HG03378 (cell line): ENCODE results near the gene GTSE1.

Source experiments
- ATAC-seq: cut with Tn5 transposase; IDR thresholded peaks from one replicate; pipeline ENCODE4 v1.9.1; 2021; ENCODE audit warnings: mild to moderate bottlenecking, moderate library complexity; ENCODE audit not compliant: unreplicated experiment

Gene GTSE1

GRCh38 chr22:46377525-46378425 lies 81.1 kb downstream of the GTSE1 start:
- no peak for ATAC-seq

DNA sequence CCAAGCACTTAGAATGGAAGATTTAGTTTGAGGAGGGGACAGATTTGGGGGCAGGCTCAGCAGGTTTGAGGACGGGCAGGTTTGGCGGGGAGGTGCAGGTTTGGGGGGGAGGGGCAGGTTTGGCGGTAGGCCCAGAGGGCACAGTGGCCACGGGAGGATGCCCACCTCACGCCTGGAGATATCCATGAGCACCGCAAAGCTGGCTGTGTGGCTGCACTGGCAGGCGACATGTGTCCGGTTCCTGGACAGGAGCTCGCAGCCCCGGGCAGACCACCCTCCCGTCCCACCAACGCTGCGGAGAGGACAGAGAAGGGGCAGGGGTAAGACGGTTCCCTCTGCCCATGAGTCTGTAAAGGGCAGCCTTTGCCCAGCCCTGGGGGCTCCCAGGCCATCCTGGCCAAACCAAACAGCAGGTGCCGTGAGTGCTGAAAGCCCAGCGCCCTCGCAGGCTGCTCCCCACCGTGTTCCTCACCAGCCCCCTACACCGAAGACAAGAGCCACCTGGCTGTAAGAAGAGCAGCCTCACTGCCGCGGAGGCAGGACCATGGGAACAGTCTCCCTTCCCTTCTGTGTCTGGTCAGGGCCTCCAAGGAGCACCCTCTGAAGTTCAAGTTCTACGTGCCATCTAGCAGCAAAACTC lies 81.9 kb downstream of the GTSE1 start:
- ATAC-seq = no peak

DNA sequence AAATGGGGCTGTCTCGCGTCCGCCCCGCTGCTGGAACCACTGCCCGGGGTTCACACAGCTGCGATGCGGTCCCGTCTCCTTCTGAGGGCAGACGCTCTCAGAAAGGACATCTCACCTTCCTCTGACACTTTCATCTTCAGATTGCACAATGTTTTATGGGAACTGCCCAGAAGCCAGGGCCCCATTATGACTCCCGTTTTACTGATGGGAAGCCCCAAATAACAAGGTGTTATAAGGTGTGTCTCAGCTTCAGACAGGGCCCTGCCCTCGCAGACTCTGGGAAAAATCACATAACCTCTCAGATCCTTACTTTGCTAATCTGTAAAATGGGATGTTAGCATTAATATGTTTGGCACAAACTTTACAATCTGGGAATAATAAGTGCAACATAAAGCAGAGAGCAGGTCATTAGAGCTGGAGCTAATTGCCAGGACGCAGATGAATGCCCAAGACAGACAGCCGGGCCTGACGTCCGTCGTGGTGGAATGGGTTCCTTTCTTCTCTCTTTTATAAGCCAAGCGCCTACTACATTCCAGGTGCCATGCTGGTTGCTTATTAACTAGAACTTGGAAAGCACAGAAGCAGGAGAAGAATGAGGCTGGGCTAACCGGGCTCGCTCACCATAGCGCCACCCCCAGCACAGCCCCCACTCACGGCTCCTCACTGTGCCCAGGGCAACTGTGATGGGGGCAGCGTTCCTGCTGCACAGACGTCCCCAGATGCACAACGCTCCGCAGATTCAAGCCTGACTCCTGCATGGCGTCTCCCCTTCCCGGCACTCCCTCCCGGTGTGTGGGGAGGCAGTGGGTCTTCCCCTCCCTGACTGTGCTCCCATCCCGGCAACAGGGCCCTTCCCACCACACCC lies 82.6 kb downstream of the GTSE1 start:
- ATAC-seq = no peak

GRCh38 chr22:46380069-46380468 lies 83.4 kb downstream of the GTSE1 start:
- ATAC-seq = no peak
